ENCODE measurements around the gene FBXW11.

FBXW11 gene

GRCh38 chr5:171997011-171997410, 9.4 kb downstream of the FBXW11 start:
- H3K4me3 ChIP-seq (ENCODE audit: low read depth, low read length) = no peak overlapping the region
- DNase-seq (ENCODE audit: low read depth) = no peak
- TF ChIP-seq CTCF (IDR thresholded peaks at IDR 0.05; ENCODE audit: low read depth, low read length, missing control alignments) = no peak

- H3K4me3 ChIP-seq (ENCODE audit: low read depth, low read length) = no peak overlapping the region
- no peak for TF ChIP-seq CTCF (IDR thresholded peaks at IDR 0.05; ENCODE audit: low read depth, low read length, missing control alignments)
- no peak for DNase-seq (ENCODE audit: low read depth)
Observed at GRCh38 chr5:171992813-171993212, 13.6 kb downstream of the FBXW11 start.

- no peak for DNase-seq (ENCODE audit: low read depth)
- no peak for TF ChIP-seq CTCF (IDR thresholded peaks at IDR 0.05; ENCODE audit: low read depth, low read length, missing control alignments)
- no peak overlapping the region for H3K4me3 ChIP-seq (ENCODE audit: low read depth, low read length)
Observed at GRCh38 chr5:171992305-171992704, 14.1 kb downstream of the FBXW11 start.

- H3K4me3 ChIP-seq (ENCODE audit: low read depth, low read length) = no peak overlapping the region
- TF ChIP-seq CTCF (IDR thresholded peaks at IDR 0.05; ENCODE audit: low read depth, low read length, missing control alignments) = no peak
Observed at GRCh38 chr5:171990713-171991015, 15.8 kb downstream of the FBXW11 start.

GRCh38 chr5:171989946-171990712, 16.3 kb downstream of the FBXW11 start:
- no peak for DNase-seq (ENCODE audit: low read depth)
- TF ChIP-seq CTCF (IDR thresholded peaks at IDR 0.05; ENCODE audit: low read depth, low read length, missing control alignments) = no peak
- H3K4me3 ChIP-seq (ENCODE audit: low read depth, low read length) = no peak overlapping the region

More at GRCh38 chr5:171990713-171991015, 15.8 kb downstream of the FBXW11 start:
- DNase-seq (ENCODE audit: low read depth) = no peak

- no peak for TF ChIP-seq CTCF (IDR thresholded peaks at IDR 0.05; ENCODE audit: low read depth, low read length, missing control alignments)
- H3K4me3 ChIP-seq (ENCODE audit: low read depth, low read length) = no peak overlapping the region
- no peak for DNase-seq (ENCODE audit: low read depth)
Observed at GRCh38 chr5:171989276-171989675, 17.2 kb downstream of the FBXW11 start.

- no peak for TF ChIP-seq CTCF (IDR thresholded peaks at IDR 0.05; ENCODE audit: low read depth, low read length, missing control alignments)
- DNase-seq (ENCODE audit: low read depth) = no peak
- H3K4me3 ChIP-seq (ENCODE audit: low read depth, low read length) = no peak overlapping the region
Observed at GRCh38 chr5:171986772-171987171, 19.7 kb downstream of the FBXW11 start.

Data from GM12864 (cell line).